NCI-H345 treated with DMSO at 0.1 percent for 48 hours (cell line): ENCODE results near the gene CLECL1.
"Not testable (repeated sequence)": the region's sequence is repeated elsewhere in the genome, so short reads cannot be mapped to it uniquely, and the experiment has no call there.

Source experiments
- DNase-seq: peaks from one replicate; lab custom pipeline; 2025; ENCODE audit not compliant: unreplicated experiment; lab: John Stamatoyannopoulos, UW

Gene CLECL1

DNA sequence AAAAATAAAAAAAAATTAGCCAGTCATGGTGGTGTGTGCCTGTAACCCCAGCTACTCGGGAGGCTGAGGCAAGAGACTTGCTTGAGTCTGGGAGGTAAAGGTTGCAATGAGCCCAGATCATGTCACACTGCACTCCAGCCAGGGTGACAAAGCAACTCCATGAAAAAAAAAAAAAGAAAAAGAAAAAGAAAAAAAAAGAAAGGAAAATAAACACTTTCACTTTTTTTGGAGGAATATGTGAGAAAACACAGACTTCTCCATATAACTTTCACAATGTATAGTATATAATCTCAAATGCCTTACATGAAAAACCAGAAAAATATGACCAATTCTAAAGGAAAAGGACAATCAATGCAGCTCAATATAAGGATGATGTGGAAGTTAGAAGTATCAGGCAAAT is 8.9 kb downstream of the CLECL1 start:
- no peak for DNase-seq

GRCh38 chr12:9721394-9722092 is 11.4 kb downstream of the CLECL1 start:
- no peak for DNase-seq

DNA sequence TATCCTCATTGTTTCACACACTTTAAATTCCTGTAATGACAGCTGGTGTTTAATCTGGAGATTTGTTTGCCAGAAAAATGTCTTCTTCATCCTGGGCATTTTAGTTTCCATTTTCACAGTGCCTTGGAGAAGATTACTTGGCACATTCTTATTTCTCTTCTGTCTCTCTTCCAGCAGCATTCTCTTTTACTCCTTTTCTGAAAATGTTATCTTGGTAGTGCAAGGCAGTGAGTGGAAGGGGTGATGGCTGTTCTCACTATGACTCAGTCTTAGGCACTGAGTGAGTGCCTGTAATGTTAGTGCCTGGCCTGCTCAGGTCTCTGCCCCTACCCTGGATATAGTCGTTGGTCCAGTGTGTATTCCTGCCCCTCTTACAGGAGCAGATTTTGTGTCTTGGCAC is 13.1 kb downstream of the CLECL1 start:
- DNase-seq: no peak

- DNase-seq: no peak
Observed at GRCh38 chr12:9718968-9719367, 13.9 kb downstream of the CLECL1 start.

GRCh38 chr12:9717070-9717925 is 15.6 kb downstream of the CLECL1 start:
- no peak for DNase-seq

DNA sequence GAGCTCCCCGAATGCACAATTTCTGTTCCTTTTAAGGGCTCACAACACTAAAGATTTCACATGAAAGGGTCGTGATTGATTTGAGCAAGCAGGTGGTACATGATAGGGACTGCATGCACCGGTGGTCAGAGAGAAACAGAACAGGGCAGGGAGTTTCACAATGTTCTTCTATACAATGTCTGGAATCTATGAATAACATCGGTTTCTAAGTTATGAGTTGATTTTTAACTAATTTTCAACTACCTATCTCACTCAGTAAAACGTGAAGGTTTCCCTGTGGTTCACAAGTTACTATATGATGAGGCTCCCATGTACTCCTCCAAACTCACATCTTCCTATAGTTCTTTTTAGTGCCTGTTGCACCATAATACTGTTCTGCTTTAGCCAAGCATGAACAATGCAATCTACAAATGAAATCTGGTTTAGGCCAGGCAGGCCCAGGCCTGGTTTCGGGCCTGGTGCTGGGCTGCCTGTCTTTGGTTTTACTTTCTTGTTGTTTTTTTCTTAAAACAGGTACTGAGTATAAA is 19.8 kb downstream of the CLECL1 start:
- not testable (repeated sequence) for DNase-seq

- no peak for DNase-seq
Observed at GRCh38 chr12:9711664-9712063, 21.2 kb downstream of the CLECL1 start.

DNA sequence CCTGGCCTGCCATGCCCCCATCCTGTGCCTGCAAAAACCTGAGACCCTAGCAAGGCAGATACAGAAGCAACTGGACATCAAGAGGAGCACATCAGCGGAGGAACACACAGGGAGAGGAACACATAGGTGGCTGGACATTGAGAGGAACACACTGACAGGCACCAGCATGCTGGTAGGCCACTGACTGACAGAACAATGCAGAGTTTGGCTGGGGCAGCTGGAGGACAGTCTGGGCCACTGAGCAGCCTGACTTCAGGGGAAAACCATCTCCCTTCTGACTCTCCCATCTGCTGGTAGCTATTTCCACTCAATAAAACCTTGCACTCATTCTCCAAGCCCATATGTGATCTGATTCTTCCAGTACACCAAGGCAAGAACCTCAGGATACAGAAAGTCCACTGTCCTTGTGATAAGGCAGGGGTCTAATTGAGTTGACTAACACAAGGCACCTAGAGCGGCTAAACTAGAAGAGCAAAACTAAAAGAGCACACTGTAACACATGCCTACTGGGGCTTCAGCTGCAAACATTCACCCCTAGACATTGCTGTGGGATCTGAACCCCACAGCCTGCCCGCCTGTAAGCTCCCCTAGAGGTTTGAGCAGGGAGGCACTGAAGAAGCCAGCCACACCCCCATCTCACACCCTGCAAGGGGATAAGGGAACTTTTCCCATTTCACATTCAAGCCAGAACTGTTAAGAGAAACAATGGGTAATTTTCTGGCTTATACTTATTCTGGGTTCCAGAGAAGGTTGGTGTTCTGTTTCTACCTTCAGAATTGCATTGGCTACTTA is 22.1 kb downstream of the CLECL1 start:
- DNase-seq: no peak

GRCh38 chr12:9708853-9709252 is 24.0 kb downstream of the CLECL1 start:
- DNase-seq: no peak

GRCh38 chr12:9707864-9708808 is 24.8 kb downstream of the CLECL1 start:
- DNase-seq: no peak

- DNase-seq: no peak
Observed at GRCh38 chr12:9707356-9707755, 25.5 kb downstream of the CLECL1 start.

DNA sequence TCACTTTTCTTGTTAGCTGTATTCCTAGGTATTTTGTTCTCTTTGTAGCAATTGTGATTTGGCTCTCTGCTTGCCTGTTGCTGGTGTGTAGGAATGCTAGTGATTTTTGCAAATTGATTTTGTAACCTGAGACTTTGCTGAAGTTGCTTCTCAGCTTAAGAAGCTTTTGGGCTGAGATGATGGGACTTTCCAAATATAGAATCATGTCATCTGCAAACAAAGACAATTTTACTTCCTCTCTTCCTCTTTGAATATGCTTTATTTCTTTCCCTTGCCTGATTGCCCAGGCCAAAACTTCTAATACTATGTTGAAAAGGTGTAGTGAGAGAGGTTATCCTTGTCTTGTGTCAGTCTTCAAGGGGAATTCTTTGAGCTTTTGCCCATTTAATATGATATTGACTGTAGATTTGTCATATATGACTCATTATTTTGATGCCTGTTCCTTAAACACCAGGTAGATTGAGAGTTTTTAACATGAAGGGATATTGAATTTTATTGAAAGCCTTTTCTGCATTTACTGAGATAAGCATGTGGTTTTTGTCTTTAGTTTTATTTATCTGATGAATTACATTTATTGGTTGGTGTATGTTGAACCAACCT is 26.7 kb downstream of the CLECL1 start:
- DNase-seq: no peak

DNA sequence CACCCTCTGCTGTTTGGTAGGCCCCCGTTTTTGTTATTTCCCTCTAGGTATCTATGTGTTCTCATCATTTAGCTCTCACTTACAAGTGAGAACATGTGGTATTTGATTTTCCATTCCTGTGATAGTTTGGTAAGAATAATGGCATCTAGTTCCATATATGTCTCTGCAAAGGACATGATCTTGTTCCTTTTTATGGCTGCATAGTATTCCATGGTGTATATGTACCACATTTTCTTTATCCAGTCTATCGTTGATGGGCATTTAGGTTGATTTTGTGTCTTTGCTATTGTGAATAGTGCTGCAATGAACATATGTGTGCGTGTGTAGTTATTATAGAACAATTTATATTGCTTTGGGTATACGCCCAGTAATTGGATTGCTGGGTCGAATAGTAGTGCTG is 28.3 kb downstream of the CLECL1 start:
- not testable (repeated sequence) for DNase-seq

GRCh38 chr12:9702255-9702654 is 30.6 kb downstream of the CLECL1 start:
- no peak for DNase-seq

DNA sequence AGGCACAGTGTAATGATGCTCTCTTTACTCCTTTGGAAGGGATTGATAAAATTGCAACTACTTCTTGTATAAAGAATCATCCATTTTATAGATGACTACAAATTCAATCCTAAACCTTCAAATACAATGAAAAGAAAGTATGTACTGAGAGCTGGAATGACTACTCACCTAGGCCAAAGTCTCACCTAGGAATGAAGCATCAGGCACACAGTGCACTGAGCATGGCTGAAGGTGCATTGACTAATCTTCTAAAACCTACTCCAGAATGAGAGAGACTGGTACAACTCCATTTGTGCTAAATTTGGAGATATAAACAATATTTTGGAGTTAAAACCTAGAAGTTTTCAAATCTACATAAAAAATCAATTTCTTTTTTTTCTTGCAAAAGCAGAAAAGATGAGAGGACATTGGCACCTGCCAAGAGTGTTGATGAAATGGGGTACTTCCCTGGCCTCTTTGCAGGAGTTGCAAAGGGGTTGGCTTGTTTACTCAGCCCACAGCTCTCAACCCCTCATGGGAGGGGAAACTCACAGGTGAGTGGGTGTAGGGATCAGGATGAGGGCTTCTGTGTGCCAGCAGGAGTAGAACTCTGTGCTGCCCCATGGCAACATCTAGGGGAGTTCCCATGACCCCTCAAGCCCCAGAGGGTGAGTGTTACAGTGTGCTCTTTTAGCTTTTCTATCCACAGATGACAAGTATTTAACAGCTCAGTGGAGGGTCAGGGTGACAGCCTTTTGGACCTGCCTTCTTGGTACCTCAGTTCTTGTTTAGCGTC is 31.3 kb downstream of the CLECL1 start:
- no peak for DNase-seq

DNA sequence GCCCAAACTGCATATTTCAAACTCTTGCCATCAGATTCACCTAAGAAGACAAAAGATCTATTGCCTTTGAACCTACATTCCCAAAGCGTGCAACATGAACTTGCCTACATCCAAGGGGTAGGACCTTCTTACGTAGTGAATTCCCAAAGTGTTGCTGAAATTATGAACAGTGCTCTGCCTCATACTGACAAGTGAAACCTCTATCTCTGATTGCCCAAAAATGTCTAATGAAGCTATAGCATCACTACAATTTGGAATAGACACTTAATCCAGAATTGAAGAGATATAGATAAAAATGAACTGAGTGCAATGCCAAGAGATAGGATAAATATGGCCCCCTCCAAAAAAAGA is 32.3 kb downstream of the CLECL1 start:
- DNase-seq: no peak

- DNase-seq: no peak
Observed at GRCh38 chr12:9699898-9700605, 32.8 kb downstream of the CLECL1 start.

DNA sequence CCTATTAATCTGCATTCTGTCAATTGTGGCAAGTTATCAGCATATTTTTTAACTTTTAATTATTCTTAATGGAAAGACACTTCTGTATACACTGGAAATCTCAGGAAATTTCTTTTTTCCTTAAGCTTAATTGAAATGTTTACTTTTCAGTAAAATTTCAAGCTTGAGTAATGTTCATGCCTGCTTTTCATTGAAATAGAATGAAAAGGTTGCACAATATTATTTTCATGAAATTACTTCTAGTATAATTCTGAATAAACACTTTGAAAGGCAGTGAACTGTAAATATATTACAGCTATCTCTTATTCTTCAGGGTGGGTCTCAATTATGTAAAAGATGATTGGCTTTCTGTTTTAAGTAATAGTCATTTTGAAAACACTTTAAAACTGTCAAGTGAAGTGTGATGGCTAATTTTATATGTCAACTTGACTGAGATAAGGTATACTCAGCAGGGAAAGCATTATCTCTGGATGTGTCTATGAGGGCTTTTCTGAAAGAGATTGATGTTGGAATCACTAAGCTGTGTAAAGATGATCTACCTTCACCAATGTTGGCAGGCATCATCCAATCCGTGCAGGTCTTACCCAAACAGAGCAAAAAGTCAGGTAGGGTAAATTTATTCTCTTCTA is 33.5 kb downstream of the CLECL1 start:
- DNase-seq: no peak
